Vagina (tissue), 2 donors: ENCODE results near the gene KCNH1.

ENCODE experiments used
- CTCF ChIP-seq, 3 experiments: fragments of 450-650 bp in 2 of 3; fragments of 200-600 bp in 1 of 3; sonication (generic) in 1 of 3; IDR thresholded peaks; one replicate each; pipeline ENCODE4 v1.5.1; 2017 to 2019; ENCODE audit warnings: antibody characterized with exemption in 3 of 3, mild to moderate bottlenecking in 2 of 3, moderate library complexity in 2 of 3
- POLR2A ChIP-seq, 2 donors: fragments of 450-650 bp; IDR thresholded peaks; one replicate each; pipeline ENCODE4 v1.6.1; 2017; ENCODE audit warnings: antibody characterized with exemption in 2 of 2, mild to moderate bottlenecking in 2 of 2, moderate library complexity in 2 of 2
- POLR2AphosphoS5 ChIP-seq, 2 donors: sonication (generic); formaldehyde crosslinking; IDR thresholded peaks; one replicate each; pipeline ENCODE4 v1.9.0; 2017; ENCODE audit warnings: antibody characterized with exemption in 2 of 2, mild to moderate bottlenecking in 2 of 2, low read depth in 1 of 2; ENCODE audit not compliant: insufficient read depth in 1 of 2

GRCh38 chr1:210819266-210819665 lies 314.7 kb downstream of the KCNH1 start:
- TF ChIP-seq CTCF (IDR thresholded peaks at IDR 0.05) (no peak), POLR2A (IDR thresholded peaks at IDR 0.05) (no peak), POLR2AphosphoS5 (IDR thresholded peaks at IDR 0.05; ENCODE audit: insufficient read depth in 1 of 2, low read depth in 1 of 2) (no peak)
